ENCODE results near the gene ZCWPW1.

- TF ChIP-seq CTCF (conservative IDR thresholded peaks at IDR 0.05 in 1 of 2, IDR thresholded peaks at IDR 0.05 in 1 of 2; ENCODE audit: extremely low read depth in 1 of 2, insufficient read depth in 1 of 2, low read depth in 1 of 2, low read length in 2 of 2): no peak
- no peak for TF ChIP-seq EZH2 (IDR thresholded peaks at IDR 0.05; ENCODE audit: borderline replicate concordance, low read length)
Observed at GRCh38 chr7:100367251-100367620, 61.3 kb downstream of the ZCWPW1 start.
